ENCODE data around the gene POMT1.

POMT1 gene

GRCh38 chr9:131522257-131523085 is 19.8 kb downstream of the POMT1 start:
- H2BK15ac ChIP-seq (ENCODE audit: low read length) = no peak overlapping the region
- peaks cover 79 to 100% of the 10 kb centered on the region in 2 donors for H3K36me3 ChIP-seq (replicated peaks in 1 of 2; ENCODE audit: control insufficient read depth in 2 of 2, insufficient read depth in 2 of 2, low read length in 2 of 2)
- H3K4ac ChIP-seq (ENCODE audit: low read length) = no peak overlapping the region
- H4K91ac ChIP-seq (ENCODE audit: low read depth, low read length, poor library complexity) = no peak overlapping the region
- H3K4me1 ChIP-seq (ENCODE audit: control insufficient read depth in 2 of 2, insufficient read depth in 1 of 2, low read depth in 1 of 2, low read length in 2 of 2) = no peaks in the 10 kb centered on the region
- peak overlapping the region; percentile 14 for H3K14ac ChIP-seq (ENCODE audit: low read length)
- no peak overlapping the region for H3K27ac ChIP-seq (replicated peaks; ENCODE audit: low read length)
- H3K4me3 ChIP-seq (ENCODE audit: low read length in 2 of 2) = no peak overlapping the region
- H3K18ac ChIP-seq (ENCODE audit: low read length) = no peak overlapping the region
- H3K9me3 ChIP-seq (replicated peaks in 1 of 2; ENCODE audit: control insufficient read depth in 2 of 2, insufficient read depth in 1 of 2, low read depth in 1 of 2, low read length in 2 of 2) = no peaks in the 10 kb centered on the region
- H2BK12ac ChIP-seq (ENCODE audit: low read length) = no peak overlapping the region
- no peak overlapping the region for H2AK5ac ChIP-seq (ENCODE audit: low read depth, low read length)
- WGBS, 2 donors (ENCODE audit: extremely low coverage in 2 of 2, insufficient read length in 2 of 2, insufficient replicate concordance in 1 of 2) = no CpG with 5 or more reads among the region's 29 CpGs
- no peak overlapping the region for H2AFZ ChIP-seq (ENCODE audit: low read length)
- no peak overlapping the region for H2BK120ac ChIP-seq (ENCODE audit: low read depth, low read length)
- peak overlapping the region; percentile 2 for H3K9ac ChIP-seq (ENCODE audit: low read depth, low read length, poor library complexity)
- no peak overlapping the region for H4K8ac ChIP-seq (ENCODE audit: low read depth, low read length)
- no peaks in the 10 kb centered on the region for H3K27me3 ChIP-seq (ENCODE audit: control insufficient read depth in 3 of 3, insufficient read depth in 3 of 3, low read depth in 1 of 3, low read length in 3 of 3)
- H2BK5ac ChIP-seq (ENCODE audit: low read length) = no peak overlapping the region
- H3K4me2 ChIP-seq (ENCODE audit: insufficient read depth, low read length, poor library complexity, severe bottlenecking) = no peak overlapping the region
- peaks cover 4% of the 10 kb centered on the region for H3K79me1 ChIP-seq (ENCODE audit: low read depth, low read length)
- DNase-seq (ENCODE audit: low spot score) = no peak
- peak overlapping the region; percentile 75 for H3K23ac ChIP-seq (ENCODE audit: low read depth, low read length, poor library complexity)

- no peaks in the 10 kb centered on the region for H3K4me1 ChIP-seq (ENCODE audit: control insufficient read depth in 2 of 2, insufficient read depth in 1 of 2, low read depth in 1 of 2, low read length in 2 of 2)
- H3K4me3 ChIP-seq (ENCODE audit: low read length in 2 of 2) = no peak overlapping the region
- H3K27me3 ChIP-seq (ENCODE audit: control insufficient read depth in 3 of 3, insufficient read depth in 3 of 3, low read depth in 1 of 3, low read length in 3 of 3) = no peaks in the 10 kb centered on the region
- H4K91ac ChIP-seq (ENCODE audit: low read depth, low read length, poor library complexity) = no peak overlapping the region
- no peak for DNase-seq (ENCODE audit: low spot score)
- H3K4me2 ChIP-seq (ENCODE audit: insufficient read depth, low read length, poor library complexity, severe bottlenecking) = no peak overlapping the region
- no peak overlapping the region for H2BK12ac ChIP-seq (ENCODE audit: low read length)
- H2BK15ac ChIP-seq (ENCODE audit: low read length) = no peak overlapping the region
- no peak overlapping the region for H2BK5ac ChIP-seq (ENCODE audit: low read length)
- no peak overlapping the region for H2AK5ac ChIP-seq (ENCODE audit: low read depth, low read length)
- peaks cover 4% of the 10 kb centered on the region for H3K79me1 ChIP-seq (ENCODE audit: low read depth, low read length)
- H3K4ac ChIP-seq (ENCODE audit: low read length) = no peak overlapping the region
- peak overlapping the region; percentile 14 for H3K14ac ChIP-seq (ENCODE audit: low read length)
- H4K8ac ChIP-seq (ENCODE audit: low read depth, low read length) = no peak overlapping the region
- peak overlapping the region; percentile 75 for H3K23ac ChIP-seq (ENCODE audit: low read depth, low read length, poor library complexity)
- no peak overlapping the region for H3K27ac ChIP-seq (replicated peaks; ENCODE audit: low read length)
- no peaks in the 10 kb centered on the region for H3K9me3 ChIP-seq (replicated peaks in 1 of 2; ENCODE audit: control insufficient read depth in 2 of 2, insufficient read depth in 1 of 2, low read depth in 1 of 2, low read length in 2 of 2)
- no peak overlapping the region for H2AFZ ChIP-seq (ENCODE audit: low read length)
- H2BK120ac ChIP-seq (ENCODE audit: low read depth, low read length) = no peak overlapping the region
- H3K18ac ChIP-seq (ENCODE audit: low read length) = no peak overlapping the region
- H3K9ac ChIP-seq (ENCODE audit: low read depth, low read length, poor library complexity) = peak overlapping the region; percentile 2
- H3K36me3 ChIP-seq (replicated peaks in 1 of 2; ENCODE audit: control insufficient read depth in 2 of 2, insufficient read depth in 2 of 2, low read length in 2 of 2) = peaks cover 76 to 100% of the 10 kb centered on the region in 2 donors
- WGBS, 2 donors (ENCODE audit: extremely low coverage in 2 of 2, insufficient read length in 2 of 2, insufficient replicate concordance in 1 of 2) = no CpG with 5 or more reads among the region's 9 CpGs
Measured at GRCh38 chr9:131523086-131523388, 20.3 kb downstream of the POMT1 start.

GRCh38 chr9:131523451-131524435 is 21.0 kb downstream of the POMT1 start:
- Histone ChIP-seq H4K8ac (ENCODE audit: low read depth, low read length) (peak overlapping the region; percentile 89), H3K4me2 (ENCODE audit: insufficient read depth, low read length, poor library complexity, severe bottlenecking) (no peak overlapping the region), H2BK5ac (ENCODE audit: low read length) (no peak overlapping the region), H2BK12ac (ENCODE audit: low read length) (no peak overlapping the region), H2AK5ac (ENCODE audit: low read depth, low read length) (no peak overlapping the region), H3K9me3 (replicated peaks in 1 of 2; ENCODE audit: control insufficient read depth in 2 of 2, insufficient read depth in 1 of 2, low read depth in 1 of 2, low read length in 2 of 2) (no peaks in the 10 kb centered on the region), H2BK15ac (ENCODE audit: low read length) (no peak overlapping the region), H2BK120ac (ENCODE audit: low read depth, low read length) (no peak overlapping the region), H3K14ac (ENCODE audit: low read length) (no peak overlapping the region), H3K27ac (replicated peaks; ENCODE audit: low read length) (no peak overlapping the region), H2AFZ (ENCODE audit: low read length) (no peak overlapping the region), H3K4ac (ENCODE audit: low read length) (no peak overlapping the region), H3K4me1 (ENCODE audit: control insufficient read depth in 2 of 2, insufficient read depth in 1 of 2, low read depth in 1 of 2, low read length in 2 of 2) (no peaks in the 10 kb centered on the region), H3K36me3 (replicated peaks in 1 of 2; ENCODE audit: control insufficient read depth in 2 of 2, insufficient read depth in 2 of 2, low read length in 2 of 2) (peaks cover 77 to 100% of the 10 kb centered on the region in 2 donors), H3K9ac (ENCODE audit: low read depth, low read length, poor library complexity) (peak overlapping the region; percentile 70), H4K91ac (ENCODE audit: low read depth, low read length, poor library complexity) (no peak overlapping the region), H3K18ac (ENCODE audit: low read length) (no peak overlapping the region), H3K79me1 (ENCODE audit: low read depth, low read length) (peaks cover 4% of the 10 kb centered on the region), H3K27me3 (ENCODE audit: control insufficient read depth in 3 of 3, insufficient read depth in 3 of 3, low read depth in 1 of 3, low read length in 3 of 3) (no peaks in the 10 kb centered on the region), H3K4me3 (ENCODE audit: low read length in 2 of 2) (peak overlapping the region in 1 of 2 donors; percentile 16), H3K23ac (ENCODE audit: low read depth, low read length, poor library complexity) (peak overlapping the region; percentile 76)
- DNase-seq (ENCODE audit: low spot score) = no peak
- no CpG with 5 or more reads among the region's 29 CpGs for WGBS, 2 donors (ENCODE audit: extremely low coverage in 2 of 2, insufficient read length in 2 of 2, insufficient replicate concordance in 1 of 2)

All from neuronal stem cell (in vitro differentiated cells).